NK-92 (cell line): ENCODE data around the gene HOXD9.

ENCODE experiments used
- DNase-seq: peaks from one replicate; lab custom pipeline; 2025; ENCODE audit not compliant: unreplicated experiment; lab: John Stamatoyannopoulos, UW

The HOXD9 gene

DNA sequence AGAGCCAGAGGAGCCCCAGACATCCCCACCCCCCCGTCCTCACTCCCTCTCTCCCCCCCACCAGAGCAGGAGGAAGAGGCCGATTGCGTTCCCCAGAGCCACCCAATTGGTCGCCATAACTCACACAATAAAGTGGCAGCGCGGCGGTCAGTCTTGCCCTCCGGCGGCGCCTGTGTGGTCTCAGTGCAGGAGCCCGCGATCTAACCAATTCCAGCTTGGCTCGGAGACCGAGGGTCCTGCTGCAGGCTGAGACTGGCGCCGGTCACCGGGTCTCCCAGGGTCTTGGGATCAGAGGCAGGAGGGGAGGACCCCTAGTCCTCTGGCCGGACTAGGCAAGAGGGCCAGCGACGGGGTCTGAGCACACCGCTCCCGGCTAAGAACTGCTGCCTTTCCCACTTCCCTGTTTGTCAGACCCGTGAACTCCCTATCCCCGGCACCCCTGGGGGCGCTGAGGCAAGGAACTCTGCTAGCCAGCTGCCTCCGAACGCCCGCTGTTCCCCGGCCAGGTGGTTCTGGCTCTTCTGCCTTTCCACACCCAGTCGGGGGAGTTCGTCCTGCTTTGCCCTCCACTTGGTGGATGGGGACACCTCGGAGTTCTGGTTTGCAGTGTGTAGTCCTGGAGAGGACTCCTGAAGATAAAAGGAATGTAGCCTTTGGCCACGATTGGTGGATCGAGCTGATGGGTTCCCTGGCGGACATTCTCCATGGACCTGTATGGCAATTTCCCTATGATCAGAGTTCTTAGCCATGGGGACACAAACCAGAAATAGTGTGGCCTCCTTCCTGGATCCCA, 24.0 kb upstream of the HOXD9 start:
- DNase-seq: no peak

DNA sequence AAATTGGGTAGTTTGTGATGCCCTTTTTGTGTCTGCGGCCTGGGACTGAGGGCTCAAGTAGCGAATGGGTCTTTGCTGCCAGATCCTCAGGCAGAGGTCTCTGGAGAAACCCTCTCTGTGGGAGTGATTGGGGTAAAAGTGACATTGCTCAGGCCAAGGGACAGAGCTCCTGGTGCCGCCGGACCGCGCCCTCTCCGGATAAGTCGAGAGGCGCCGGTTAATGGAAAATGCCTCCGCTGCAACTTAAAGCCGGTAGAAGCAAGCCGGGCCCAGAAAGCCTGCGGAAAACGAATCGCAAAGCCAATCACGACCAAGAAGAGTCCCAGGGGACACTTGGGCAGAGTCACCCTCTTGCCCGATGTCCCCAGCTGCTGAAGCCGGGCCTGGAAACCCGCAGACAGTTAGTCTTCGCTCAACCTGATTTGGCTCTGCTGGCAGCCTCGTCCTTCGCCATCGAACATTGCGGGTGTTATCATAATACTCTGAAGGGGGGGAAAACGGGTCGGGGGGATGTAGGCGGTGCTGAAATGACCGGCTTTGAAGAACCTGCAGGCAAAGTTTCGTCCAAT, 23.3 kb upstream of the HOXD9 start:
- DNase-seq: no peak

DNA sequence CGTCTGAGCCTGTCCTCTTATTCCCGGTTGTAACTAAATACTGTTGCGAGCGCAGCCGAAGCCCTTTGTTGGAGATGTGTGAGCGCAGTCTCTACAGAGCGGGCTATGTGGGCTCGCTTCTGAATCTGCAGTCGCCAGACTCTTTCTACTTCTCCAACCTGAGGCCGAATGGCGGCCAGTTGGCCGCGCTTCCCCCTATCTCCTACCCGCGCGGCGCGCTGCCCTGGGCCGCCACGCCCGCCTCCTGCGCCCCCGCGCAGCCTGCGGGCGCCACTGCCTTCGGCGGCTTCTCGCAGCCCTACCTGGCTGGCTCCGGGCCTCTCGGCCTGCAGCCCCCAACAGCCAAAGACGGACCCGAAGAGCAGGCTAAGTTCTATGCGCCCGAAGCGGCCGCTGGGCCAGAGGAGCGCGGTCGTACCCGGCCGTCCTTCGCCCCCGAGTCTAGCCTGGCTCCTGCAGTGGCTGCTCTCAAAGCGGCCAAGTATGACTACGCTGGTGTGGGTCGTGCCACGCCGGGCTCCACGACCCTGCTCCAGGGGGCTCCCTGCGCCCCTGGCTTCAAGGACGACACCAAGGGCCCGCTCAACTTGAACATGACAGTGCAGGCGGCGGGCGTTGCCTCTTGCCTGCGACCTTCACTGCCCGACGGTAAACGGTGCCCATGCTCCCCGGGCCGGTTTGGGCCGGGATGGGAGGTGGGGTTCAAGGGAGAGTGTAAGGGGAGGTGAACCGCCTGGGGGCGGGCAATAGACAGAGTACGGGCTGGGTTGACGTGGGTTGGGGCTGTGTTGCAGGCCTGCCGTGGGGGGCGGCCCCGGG, 22.6 kb upstream of the HOXD9 start, which contains the start of gene HOXD12:
Gene HOXD12 (plus strand): TSS at position 68 of the 819 bp plus-strand sequence. CDS start 7 bp downstream, at position 75.
- no peak for DNase-seq

DNA sequence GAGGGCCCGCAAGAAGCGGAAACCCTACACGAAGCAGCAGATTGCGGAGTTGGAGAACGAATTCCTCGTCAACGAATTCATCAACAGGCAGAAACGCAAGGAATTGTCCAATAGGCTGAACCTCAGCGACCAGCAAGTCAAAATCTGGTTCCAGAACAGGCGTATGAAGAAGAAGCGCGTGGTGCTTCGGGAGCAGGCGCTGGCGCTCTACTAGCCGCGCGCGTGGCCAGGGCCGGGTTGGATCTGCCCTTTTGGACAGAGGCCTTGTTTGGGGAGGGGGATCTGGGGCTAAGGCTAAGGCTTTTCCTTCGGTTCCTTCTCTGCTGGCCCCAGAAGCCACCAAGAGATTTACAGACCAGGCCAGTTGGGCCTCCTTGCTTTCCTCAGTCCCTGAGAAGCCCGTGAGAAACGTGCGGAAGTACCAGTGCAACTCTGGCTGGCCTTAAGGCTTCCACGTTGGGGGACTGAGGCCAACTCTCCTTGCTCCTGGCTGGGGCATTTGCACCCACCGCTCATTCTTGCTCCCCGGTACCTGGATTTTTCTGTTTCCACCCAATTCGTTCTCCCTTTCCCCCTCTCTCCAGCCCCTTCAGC, 21.9 kb upstream of the HOXD9 start:
- no peak for DNase-seq

DNA sequence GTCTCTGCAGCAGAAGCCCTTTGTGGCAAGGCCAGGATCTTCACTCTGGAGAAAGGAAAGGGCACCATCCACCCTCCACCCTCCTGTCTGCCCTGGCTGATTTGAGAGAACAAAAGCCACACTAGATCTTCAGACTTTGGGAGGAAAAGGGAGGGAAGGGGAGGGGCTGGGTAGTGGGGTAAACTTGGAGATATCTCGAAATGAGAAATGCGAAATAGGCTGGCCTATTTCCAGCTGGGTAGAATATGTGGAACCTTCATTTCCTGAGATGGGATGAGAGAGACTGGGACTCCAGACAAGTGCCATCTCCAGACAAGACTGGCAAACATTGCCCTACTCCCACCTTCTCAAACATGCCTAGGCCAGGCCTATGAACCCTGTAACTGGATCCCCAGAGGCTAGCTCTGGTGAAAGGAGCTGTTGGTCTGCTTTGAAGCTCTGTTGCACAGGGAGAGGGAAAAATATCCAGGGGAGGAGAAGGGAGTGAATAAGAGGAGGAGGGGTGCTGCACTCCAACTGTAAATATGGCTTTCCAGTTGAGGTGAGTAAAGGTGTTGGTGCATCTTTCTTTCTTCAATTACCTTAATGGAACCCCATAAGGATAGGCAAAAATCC, 21.2 kb upstream of the HOXD9 start:
- DNase-seq: no peak

DNA sequence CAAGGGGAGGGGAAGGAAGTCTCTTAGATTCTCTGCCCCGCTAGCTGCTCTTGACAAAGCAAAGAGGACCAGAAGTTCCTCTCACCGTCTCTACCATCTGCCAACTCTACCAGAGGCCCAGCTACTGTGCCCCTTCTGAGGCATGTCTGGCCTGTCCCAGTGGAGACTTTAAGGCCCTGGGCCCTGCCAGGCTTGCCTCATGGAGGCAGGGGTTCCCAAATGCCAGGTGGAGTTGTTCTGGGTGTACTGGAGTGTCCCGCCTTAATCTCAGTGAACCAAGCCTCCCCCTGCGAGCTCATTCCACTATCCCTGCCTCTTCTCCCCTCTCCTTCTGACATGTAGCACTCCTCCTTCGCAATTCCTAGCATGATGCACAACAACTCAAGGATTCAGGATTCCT, 20.7 kb upstream of the HOXD9 start:
- no peak for DNase-seq

DNA sequence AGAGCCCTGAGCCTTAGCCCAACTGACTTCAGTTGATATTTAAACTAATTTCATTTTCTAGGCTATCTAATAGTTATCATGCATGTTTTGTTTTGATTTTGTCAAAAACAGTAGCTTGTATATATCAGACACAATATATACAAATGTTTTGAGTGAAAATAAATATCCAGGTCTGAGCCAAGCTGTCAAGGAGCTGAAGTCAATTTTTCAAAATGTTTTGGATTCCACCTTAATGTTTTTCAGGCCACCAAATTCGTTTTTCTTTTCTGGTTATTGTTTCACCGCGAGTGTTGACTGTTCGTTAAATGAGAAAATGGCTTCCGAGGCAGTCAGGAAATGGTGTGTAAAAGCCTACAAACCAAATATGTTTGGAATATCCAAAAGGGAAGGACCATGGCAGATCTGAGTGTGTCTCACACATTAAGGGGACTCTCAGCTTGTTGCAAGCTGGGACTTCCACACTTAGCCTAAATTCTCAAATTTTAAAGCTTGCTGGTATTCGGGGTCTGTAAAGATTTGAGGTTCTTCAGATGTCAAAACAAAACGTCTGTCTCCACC, 20.1 kb upstream of the HOXD9 start:
- DNase-seq: no peak

DNA sequence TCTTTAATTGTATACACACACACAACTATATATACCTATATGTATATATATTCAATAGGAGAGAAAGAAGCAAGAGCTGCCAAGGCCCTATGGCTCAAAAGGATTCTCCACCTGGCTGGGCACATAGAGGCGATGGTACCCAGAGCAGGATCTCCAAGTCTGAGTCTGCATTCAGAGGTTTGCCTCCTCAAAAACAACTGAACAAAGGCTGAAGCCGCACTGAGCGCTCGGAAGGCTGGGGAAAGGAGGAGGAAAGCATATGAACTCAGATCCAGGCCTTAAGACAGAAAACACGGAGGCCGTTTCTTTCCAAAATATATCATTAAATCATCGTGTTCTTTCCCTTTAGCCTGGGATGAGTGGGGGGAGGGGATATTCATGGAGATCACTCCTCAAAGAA, 19.3 kb upstream of the HOXD9 start:
- no peak for DNase-seq

DNA sequence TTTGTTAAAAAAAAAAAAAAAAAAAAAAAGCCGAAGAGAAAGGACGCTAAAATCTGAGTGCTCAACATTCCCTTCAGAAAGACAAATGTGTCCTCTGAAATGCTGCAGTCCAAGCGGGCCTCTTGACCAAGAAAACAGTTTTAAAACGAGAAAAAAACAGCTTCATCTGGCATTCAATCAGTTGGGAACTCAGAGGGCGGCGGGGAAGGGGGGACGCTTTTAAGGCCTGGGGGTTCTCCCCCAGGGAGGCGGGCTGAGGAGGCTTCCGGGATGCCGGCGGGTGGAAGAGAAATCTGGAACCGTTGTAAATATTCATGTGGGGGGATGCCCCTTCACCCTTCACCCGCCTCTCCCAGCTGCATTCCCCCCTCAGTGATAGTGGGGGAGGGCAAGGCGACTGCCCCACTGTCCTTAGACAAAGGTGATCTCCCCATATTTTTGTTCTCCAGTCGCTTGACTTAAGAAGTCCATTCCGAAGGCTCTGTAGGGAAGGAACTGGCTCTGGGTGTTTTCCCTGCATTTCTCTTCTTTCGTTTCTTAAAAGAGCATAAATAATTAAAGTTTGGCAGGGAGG, 18.7 kb upstream of the HOXD9 start:
- DNase-seq: no peak

DNA sequence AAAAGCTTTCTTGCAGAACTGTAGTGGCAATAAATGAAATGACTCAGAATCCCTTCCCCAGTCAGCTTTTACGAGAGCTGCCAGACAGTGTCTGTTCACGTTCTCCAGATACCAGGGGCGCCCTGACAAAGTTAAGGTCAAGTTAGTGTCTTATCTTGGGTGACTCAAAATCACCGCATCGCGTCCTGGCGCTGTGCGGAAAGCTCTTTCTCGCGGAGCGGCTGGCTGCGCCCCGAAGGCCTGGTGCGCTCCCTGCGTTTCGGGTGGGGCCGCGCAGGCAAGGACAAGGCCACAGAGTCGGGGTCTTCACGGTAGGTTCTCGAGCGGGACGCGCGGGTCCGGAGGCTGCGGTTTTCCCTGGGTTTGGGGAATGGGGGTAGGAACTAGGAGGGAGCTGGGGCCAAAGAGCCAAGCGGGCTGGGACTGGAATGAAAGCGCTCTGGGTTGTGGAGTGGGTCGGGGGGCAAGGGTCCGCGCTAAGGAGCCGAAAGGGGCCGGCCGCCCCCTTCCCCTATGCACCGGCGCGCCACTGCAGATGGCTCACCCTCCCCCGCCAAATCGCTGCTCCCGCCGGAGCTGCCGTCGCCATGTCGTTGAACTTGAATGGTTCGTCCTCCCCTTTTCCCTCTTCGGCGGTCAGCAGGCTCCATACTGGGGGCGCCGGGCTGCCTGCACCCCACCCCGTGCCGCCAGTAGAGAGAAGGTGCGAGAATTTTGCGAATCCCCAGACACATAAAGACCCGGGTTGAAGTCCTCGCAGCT, 18.0 kb upstream of the HOXD9 start:
- no peak for DNase-seq

DNA sequence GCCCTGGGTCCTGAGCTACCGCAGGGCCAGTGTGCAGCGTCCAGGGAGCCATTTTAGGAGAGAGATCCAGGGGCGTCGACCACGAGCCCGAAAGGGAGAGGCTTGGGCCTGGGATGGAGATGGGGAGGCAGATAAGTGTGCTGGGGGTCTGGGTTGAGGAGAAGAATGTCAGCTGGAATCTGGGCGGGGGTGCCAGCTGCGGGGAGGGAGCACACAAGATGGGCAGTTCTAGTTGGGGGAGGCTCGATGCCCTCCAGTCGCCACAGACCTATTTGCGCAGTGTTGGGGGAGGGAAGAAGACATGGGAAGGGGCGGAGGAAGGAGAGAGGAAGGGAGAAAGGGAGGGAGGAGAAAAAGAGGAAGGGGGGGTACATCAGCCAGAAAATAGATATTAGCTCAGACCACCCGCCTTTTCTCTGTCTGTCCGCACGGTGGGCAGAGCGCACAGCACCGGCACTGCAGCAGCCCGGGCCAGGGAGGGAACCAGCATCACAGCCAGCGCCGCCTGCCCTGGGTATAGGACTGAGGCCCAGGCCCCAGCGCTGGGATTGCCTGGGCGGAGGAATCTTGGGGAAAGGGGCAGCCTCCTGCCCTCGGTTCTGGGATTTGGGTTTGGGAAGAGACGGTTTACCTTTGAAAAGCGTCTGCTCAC, 17.3 kb upstream of the HOXD9 start:
- DNase-seq: no peak

DNA sequence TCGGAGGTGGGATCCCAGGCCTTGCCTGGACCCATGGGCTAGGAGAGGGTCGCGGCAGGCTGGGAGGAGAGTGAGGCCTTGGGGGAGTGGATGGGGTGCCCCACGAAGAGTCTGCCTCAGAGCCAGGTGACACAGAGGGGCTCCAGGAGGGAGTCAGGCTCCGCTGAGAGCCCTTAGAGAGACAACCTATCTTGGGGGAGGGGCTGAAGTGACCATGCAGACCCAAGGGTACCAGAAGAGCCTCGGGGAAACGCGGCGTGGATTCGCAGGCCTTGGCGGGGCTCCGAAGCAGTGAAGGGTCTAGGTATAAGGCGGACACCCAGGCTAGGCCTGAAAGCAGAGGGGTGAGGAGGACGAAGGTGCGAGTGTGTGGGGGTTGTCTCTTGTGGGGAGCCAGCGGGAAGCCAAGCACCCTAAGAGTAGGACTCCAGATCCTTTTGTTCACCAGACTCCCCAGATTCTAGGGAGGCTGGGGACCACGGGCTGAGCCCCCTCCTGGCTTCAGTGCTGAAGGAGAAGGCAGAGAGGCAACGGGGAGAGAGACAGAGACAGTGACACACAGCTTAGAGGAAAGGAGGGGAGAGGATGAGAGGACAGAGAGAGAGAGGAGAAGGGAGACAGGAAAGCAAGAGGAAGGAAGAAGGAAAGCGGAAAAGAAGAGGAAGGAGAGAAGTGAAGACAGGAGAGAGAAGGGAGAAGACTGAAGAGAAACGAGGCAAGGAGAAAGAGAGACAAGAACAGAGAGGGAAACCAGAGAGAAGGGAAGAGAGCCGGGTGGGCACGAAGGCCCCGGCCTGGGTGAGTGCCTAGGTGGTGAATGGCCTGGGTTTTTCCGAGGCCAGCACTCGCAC, 16.6 kb upstream of the HOXD9 start:
- DNase-seq: no peak

DNA sequence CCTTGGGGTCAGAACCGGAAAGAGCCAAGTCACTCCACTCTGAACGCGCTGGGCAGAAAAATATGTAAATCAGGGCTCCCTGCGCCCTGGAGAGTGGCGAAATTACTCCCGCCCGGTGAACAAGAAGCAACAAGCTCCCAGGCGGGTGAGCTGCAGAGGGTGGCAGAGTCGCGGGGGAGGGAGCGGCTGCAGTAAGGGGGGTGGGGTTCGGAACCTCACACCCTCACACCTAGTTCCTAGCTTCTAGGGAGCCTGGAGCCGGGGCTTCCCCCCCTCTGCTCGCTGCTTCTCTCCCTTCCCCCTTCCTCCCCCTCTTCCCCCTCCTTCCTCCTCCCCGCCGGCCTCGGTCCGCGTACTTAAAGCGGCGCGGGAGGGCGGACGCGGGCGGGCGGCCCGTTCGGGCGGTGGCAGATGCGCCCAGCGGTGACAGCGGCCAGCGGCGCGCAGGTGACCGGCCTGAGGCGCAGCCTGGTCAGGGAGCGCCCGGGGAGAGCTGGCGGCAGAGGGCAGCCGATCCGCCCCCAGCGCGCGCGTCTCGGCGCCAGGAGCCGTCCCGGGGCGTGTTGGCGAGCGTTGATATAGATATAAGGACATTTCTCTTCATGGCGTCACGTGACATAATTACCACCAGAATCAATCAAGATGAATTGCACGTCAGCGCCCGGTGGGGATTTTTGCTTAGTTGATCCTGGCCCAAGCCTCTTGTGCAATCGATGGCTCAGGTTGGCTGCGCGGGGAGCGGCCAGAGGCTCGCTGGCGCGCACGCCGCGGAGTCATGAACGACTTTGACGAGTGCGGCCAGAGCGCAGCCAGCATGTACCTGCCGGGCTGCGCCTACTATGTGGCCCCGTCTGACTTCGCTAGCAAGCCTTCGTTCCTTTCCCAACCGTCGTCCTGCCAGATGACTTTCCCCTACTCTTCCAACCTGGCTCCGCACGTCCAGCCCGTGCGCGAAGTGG, 15.7 kb upstream of the HOXD9 start, which contains the start of gene HOXD11:
Gene HOXD11 (plus strand): TSS at position 700 of the 959 bp plus-strand sequence. CDS start 76 bp downstream, at position 776.
- DNase-seq: no peak

DNA sequence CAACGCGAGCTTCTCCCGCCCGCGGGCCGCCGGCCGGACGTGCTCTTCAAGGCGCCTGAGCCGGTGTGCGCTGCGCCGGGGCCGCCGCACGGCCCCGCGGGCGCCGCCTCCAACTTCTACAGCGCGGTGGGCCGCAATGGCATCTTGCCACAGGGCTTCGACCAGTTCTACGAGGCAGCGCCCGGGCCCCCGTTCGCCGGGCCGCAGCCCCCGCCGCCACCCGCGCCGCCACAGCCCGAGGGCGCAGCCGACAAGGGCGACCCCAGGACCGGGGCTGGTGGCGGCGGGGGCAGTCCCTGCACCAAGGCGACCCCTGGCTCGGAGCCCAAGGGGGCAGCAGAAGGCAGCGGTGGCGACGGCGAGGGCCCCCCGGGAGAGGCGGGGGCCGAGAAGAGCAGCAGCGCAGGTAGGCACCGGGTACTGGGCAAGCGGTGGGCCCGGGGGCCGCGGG, 14.8 kb upstream of the HOXD9 start:
- no peak for DNase-seq

DNA sequence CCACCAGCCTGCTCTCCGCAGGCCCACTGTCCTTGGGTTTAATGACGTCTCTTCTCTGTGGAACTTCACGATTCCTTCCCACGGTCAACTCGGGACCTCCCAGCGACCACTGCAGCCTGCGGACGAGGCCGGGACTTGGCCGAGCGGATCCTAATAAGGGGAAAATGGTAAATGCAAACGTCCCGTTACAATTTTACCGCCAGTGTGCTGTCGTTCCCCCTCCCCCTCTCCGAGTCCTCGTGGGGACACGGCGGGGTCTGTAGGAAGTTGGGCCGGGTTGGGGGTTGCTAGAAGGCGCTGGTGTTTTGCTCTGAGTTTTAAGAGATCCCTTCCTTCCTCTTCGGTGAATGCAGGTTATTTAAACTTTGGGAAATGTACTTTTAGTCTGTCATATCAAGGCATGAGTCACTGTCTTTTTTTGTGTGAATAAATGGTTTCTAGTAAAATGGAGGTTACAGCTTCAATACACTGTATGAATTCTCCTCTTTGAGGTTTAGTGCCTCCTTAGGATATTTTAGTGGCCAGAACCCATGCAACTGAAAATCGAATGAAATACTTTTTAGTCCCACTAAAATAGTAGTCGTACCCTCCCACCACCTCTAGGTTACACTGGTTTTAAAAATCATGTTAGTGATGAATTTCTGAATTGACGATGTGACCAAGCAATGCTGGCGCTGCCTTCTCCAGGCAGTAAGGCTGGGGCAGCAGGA, 13.2 kb upstream of the HOXD9 start:
- DNase-seq: no peak

DNA sequence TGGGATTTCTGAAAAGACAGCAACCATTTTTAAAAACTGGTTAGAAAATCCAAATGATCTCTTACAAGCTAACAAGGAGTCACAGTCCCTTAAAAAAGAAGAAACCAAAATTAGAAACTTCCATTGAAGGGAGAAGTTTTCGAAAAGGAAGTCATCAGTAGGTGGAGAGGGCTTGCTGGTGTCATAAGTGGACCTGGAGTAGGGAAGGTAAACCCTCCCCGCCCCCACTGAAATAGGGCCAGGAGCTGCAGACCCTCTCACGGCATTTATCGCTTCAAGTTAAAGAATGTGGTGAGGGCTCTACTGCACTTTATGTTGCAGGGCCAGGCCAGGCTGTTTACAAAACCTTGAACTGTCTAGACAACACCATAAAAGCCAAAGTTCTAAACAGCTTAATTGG, 12.6 kb upstream of the HOXD9 start:
- no peak for DNase-seq
